Measurements from ENCODE around the gene FLRT3. TPM values are rescaled to one million over a fixed set of nuclear protein-coding genes. Genes with fewer than 3 reads are reported as not detected.

FLRT3 gene
- total RNA-seq, 1 experiment from 2014 or later, result 2.1 TPM

GRCh38 chr20:14282140-14282539 is 55.3 kb downstream of the FLRT3 start:
- Histone ChIP-seq H3K56ac (ENCODE audit: insufficient read length, low read depth, low read length) (no peak overlapping the region), H2BK120ac (ENCODE audit: low read depth, low read length, poor library complexity, severe bottlenecking) (no peak overlapping the region), H3K23ac (ENCODE audit: insufficient read length, low read depth, low read length) (no peak overlapping the region), H3K4me1 (ENCODE audit: insufficient read depth, low read length) (no peaks in the 10 kb centered on the region), H3K14ac (ENCODE audit: insufficient read depth, low read length) (no peak overlapping the region), H3K4me2 (ENCODE audit: insufficient read depth, insufficient read length, low read length) (no peak overlapping the region), H3K23me2 (ENCODE audit: insufficient read length, low read depth, low read length, poor library complexity, severe bottlenecking) (no peaks in the 10 kb centered on the region), H3K4ac (ENCODE audit: low read depth, low read length) (no peak overlapping the region), H4K5ac (ENCODE audit: insufficient read length, low read depth, low read length) (no peak overlapping the region), H3K9me3 (ENCODE audit: control insufficient read depth, low read depth, low read length) (no peaks in the 10 kb centered on the region), H4K8ac (replicated peaks; ENCODE audit: insufficient read length, low read depth, low read length) (no peak overlapping the region), H3K9ac (ENCODE audit: extremely low read depth, insufficient read length, low read length) (no peak overlapping the region), H3K27ac (ENCODE audit: insufficient read length, low read depth, low read length) (no peak overlapping the region), H2AFZ (ENCODE audit: low read length) (no peak overlapping the region), H3T11ph (ENCODE audit: low read length) (no peak overlapping the region), H2AK5ac (ENCODE audit: insufficient read length, low read length) (no peak overlapping the region), H2BK20ac (ENCODE audit: low read depth, low read length, poor library complexity, severe bottlenecking) (no peak overlapping the region), H3K18ac (ENCODE audit: insufficient read length, low read depth, low read length) (no peak overlapping the region), H2BK12ac (ENCODE audit: insufficient read length, low read depth, low read length) (no peak overlapping the region), H3K79me1 (ENCODE audit: insufficient read depth, low read depth, low read length, poor library complexity, severe bottlenecking) (no peaks in the 10 kb centered on the region), H2BK15ac (ENCODE audit: low read depth, low read length) (no peak overlapping the region), H3K79me2 (ENCODE audit: insufficient read depth, low read length) (no peaks in the 10 kb centered on the region), H4K20me1 (ENCODE audit: control insufficient read depth, insufficient read depth, insufficient read length) (no peaks in the 10 kb centered on the region), H2BK5ac (ENCODE audit: insufficient read length, low read length) (no peak overlapping the region), H4K91ac (ENCODE audit: insufficient read length, low read depth, low read length) (no peak overlapping the region), H3K27me3 (ENCODE audit: insufficient read depth, low read length) (no peaks in the 10 kb centered on the region)
- no peaks in the 10 kb centered on the region for H3K4me1 Mint-ChIP-seq
- H3K27ac Mint-ChIP-seq, result no peak overlapping the region
- H3K27me3 Mint-ChIP-seq (ENCODE audit: low read depth), result no peaks in the 10 kb centered on the region
- TF ChIP-seq CTCF (conservative IDR thresholded peaks at IDR 0.05), result no peak
- H3K9me3 Mint-ChIP-seq, result no peaks in the 10 kb centered on the region
- DNase-seq, result no peak
- H3K36me3 Mint-ChIP-seq (ENCODE audit: insufficient read depth in 1 of 3, low read depth in 3 of 3), result no peaks in the 10 kb centered on the region
- 100% methylated on average over 1 of the region's 4 CpGs for WGBS (ENCODE audit: extremely low coverage, insufficient read length, low lambda C conversion rate)
- H3K4me3 Mint-ChIP-seq, result no peak overlapping the region
